Measurements from ENCODE around the gene ARPP21. TPM values are rescaled to one million over a fixed set of nuclear protein-coding genes. Genes with fewer than 3 reads are reported as not detected.

Gene ARPP21
- polyA plus RNA-seq, 1 donor (not counting 4 experiments of a cell fraction or from before 2014, with no cell fraction given) = not detected

DNA sequence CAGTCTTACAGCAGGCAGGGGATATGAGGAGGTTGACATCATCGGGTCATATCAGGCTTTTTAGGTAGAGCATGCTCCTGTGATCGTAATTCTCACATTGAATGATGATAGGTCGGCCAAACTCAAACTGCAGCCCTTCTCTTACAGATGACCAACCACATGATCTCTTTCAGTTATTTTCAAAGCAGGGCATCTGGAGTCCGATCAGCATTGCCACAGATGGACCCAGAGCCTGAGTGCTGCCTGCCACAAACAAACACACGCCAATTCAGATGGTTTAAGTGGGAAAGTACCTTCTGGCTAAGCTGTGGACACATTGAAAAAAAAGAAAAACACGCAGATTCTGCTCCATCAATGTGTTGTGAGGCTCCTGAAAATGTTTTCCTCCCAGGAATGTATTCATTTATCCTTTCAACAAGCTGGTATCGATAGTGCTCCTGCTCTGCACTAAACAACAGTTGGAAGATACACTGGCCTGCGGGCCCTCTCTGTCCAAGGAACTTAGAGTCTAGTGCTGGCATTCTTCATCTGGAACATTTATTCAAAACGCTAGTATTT is 31.2 kb downstream of the ARPP21 start:
- TF ChIP-seq, protein P1, sequence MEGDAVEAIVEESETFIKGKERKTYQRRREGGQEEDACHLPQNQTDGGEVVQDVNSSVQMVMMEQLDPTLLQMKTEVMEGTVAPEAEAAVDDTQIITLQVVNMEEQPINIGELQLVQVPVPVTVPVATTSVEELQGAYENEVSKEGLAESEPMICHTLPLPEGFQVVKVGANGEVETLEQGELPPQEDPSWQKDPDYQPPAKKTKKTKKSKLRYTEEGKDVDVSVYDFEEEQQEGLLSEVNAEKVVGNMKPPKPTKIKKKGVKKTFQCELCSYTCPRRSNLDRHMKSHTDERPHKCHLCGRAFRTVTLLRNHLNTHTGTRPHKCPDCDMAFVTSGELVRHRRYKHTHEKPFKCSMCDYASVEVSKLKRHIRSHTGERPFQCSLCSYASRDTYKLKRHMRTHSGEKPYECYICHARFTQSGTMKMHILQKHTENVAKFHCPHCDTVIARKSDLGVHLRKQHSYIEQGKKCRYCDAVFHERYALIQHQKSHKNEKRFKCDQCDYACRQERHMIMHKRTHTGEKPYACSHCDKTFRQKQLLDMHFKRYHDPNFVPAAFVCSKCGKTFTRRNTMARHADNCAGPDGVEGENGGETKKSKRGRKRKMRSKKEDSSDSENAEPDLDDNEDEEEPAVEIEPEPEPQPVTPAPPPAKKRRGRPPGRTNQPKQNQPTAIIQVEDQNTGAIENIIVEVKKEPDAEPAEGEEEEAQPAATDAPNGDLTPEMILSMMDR (optimal IDR thresholded peaks at IDR 0.05 in 1 of 3, IDR thresholded peaks at IDR 0.05 in 1 of 3, conservative IDR thresholded peaks at IDR 0.05 in 1 of 3; ENCODE audit: extremely low read depth in 1 of 3, insufficient read depth in 2 of 3, low read length in 3 of 3) = no peak
- TF ChIP-seq EZH2 (IDR thresholded peaks at IDR 0.05; ENCODE audit: low read length) = no peak
- H3K27me3 ChIP-seq (ENCODE audit: control insufficient read depth, extremely low read depth, insufficient read depth, low read length) = no peaks in the 10 kb centered on the region
- no peak for DNase-seq (ENCODE audit: low read depth, low spot score)
- no peaks in the 10 kb centered on the region for H3K4me1 ChIP-seq (ENCODE audit: control insufficient read depth, extremely low read depth, insufficient read depth, low read length)
- no peak overlapping the region for H3K27ac ChIP-seq (ENCODE audit: control insufficient read depth, insufficient read depth, low read length)
- H3K79me2 ChIP-seq (ENCODE audit: control insufficient read depth, insufficient read depth, low read length) = no peaks in the 10 kb centered on the region
- no peaks in the 10 kb centered on the region for H3K9me3 ChIP-seq (ENCODE audit: control insufficient read depth, low read depth, low read length)
- FAIRE-seq = no peak
- dilution Hi-C loops (cut with MboI; ENCODE audit: extremely low pct_ligation_motif_present, low sequenced_read_pairs) = no loop called here
- H3K9ac ChIP-seq (ENCODE audit: control insufficient read depth, extremely low read depth, insufficient read depth, low read length) = no peak overlapping the region
- no peaks in the 10 kb centered on the region for H4K20me1 ChIP-seq (ENCODE audit: control insufficient read depth, extremely low read depth, insufficient read depth, low read length)
- no peak overlapping the region for H3K4me2 ChIP-seq (ENCODE audit: control insufficient read depth, extremely low read depth, insufficient read depth, low read depth, low read length)
- H3K4me3 ChIP-seq (ENCODE audit: control insufficient read depth in 2 of 3, extremely low read depth in 1 of 3, insufficient read depth in 2 of 3, low read depth in 1 of 3, low read length in 3 of 3) = no peak overlapping the region
- H3K9me1 ChIP-seq (ENCODE audit: control insufficient read depth, extremely low read depth, insufficient read depth, low read length) = no peaks in the 10 kb centered on the region
- H2AFZ ChIP-seq (ENCODE audit: control insufficient read depth, low read length) = no peak overlapping the region
- H3K36me3 ChIP-seq (ENCODE audit: control insufficient read depth in 2 of 2, extremely low read depth in 1 of 2, insufficient read depth in 2 of 2, low read length in 2 of 2) = no peaks in the 10 kb centered on the region

DNA sequence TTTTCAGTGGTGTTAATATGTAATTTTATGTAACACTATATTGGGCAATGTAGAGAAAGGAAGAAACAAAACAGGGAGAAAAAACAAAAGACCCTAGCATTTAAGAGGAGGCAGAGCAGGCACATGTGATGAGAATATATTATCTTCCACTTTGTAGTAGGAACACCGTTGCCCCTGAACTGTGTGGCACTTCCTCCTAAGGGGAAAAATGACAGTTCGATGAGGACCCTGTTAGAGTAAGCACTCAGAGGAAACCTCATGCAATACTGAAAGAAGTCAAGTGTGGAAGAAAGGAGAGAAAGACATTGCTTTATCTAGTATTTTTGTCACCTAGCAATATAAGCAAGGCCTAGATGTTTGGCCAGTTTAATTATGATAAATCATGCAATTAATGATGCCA is 32.2 kb downstream of the ARPP21 start:
- Histone ChIP-seq H3K36me3 (ENCODE audit: control insufficient read depth in 2 of 2, extremely low read depth in 1 of 2, insufficient read depth in 2 of 2, low read length in 2 of 2) (no peaks in the 10 kb centered on the region), H3K27ac (ENCODE audit: control insufficient read depth, insufficient read depth, low read length) (no peak overlapping the region), H3K4me3 (ENCODE audit: control insufficient read depth in 2 of 3, extremely low read depth in 1 of 3, insufficient read depth in 2 of 3, low read depth in 1 of 3, low read length in 3 of 3) (no peak overlapping the region), H3K79me2 (ENCODE audit: control insufficient read depth, insufficient read depth, low read length) (no peaks in the 10 kb centered on the region), H3K4me1 (ENCODE audit: control insufficient read depth, extremely low read depth, insufficient read depth, low read length) (no peaks in the 10 kb centered on the region), H2AFZ (ENCODE audit: control insufficient read depth, low read length) (no peak overlapping the region), H3K9me3 (ENCODE audit: control insufficient read depth, low read depth, low read length) (no peaks in the 10 kb centered on the region), H3K27me3 (ENCODE audit: control insufficient read depth, extremely low read depth, insufficient read depth, low read length) (no peaks in the 10 kb centered on the region), H3K4me2 (ENCODE audit: control insufficient read depth, extremely low read depth, insufficient read depth, low read depth, low read length) (no peak overlapping the region), H3K9ac (ENCODE audit: control insufficient read depth, extremely low read depth, insufficient read depth, low read length) (no peak overlapping the region), H3K9me1 (ENCODE audit: control insufficient read depth, extremely low read depth, insufficient read depth, low read length) (no peaks in the 10 kb centered on the region), H4K20me1 (ENCODE audit: control insufficient read depth, extremely low read depth, insufficient read depth, low read length) (no peaks in the 10 kb centered on the region)
- DNase-seq (ENCODE audit: low read depth, low spot score) (no peak), FAIRE-seq (no peak)
- dilution Hi-C loops (cut with MboI; ENCODE audit: extremely low pct_ligation_motif_present, low sequenced_read_pairs) = no loop called here
- no peak for TF ChIP-seq EZH2 (IDR thresholded peaks at IDR 0.05; ENCODE audit: low read length)
- TF ChIP-seq, protein P1 (optimal IDR thresholded peaks at IDR 0.05 in 1 of 3, IDR thresholded peaks at IDR 0.05 in 1 of 3, conservative IDR thresholded peaks at IDR 0.05 in 1 of 3; ENCODE audit: extremely low read depth in 1 of 3, insufficient read depth in 2 of 3, low read length in 3 of 3) = no peak
